ENCODE results near the gene FOXO6. TPM values are rescaled to one million over a fixed set of nuclear protein-coding genes. Genes with fewer than 3 reads are reported as not detected.

The FOXO6 gene
- total RNA-seq, 5 donors from 2014 or later (not counting 1 experiment from before 2014, with no cell fraction given), result 0.13 to 0.70 (median 0.63) TPM; not detected in 2

DNA sequence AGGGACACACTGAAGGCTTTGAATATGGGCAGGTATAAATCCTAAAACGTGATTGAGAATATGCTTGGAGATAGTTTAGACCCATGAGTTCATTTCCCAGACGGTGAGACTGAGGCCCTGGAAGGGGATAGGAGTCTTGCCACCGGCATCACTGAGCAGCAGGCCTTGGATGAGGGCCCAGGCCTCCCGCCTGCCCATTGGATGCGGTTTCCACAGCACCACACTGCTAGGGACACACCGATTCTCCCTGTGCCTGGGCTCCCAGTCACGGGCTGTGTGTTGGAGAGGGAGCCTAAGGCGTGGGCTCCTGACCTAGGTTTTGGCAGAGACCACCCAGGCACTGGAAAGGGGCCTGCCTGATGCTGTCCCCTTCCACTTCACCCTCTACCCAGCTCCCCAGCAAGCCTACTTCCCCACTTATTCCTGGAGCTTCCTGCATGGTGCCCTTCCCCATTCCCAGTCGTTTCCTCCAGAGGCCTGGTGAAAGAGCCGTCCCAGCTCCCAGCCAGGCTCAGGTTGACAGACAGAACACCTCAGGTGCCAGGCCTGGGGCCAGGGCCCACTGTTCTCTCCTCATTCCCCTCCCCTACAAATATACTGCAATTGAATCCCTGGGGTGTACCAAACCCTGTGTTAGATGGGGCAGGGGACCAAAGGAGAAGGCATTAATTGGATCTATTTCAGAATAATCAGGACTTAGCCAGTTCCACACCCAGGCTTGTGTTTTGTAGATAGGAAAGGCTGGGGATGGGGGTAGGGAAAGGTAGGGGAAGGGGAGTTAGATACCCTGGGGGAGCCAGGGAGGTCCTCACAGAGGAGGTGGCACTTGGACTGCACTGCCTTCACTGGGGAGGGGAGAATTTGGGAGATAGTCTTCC, 3.4 kb downstream of the FOXO6 start:
- Mint-ChIP-seq H3K9me3 (no peaks in the 10 kb centered on the region), H3K4me3 (peak overlapping the region in 2 of 3 donors; percentile 14 to 69), H3K27me3 (peaks cover 10 to 44% of the 10 kb centered on the region in 2 donors), H3K27ac (peak overlapping the region in 1 of 2 donors; percentile 3), H3K4me1 (peaks cover 20 to 42% (median 32%) of the 10 kb centered on the region in 3 donors), H3K36me3 (no peaks in the 10 kb centered on the region)
- H3K4me1 ChIP-seq (ENCODE audit: control insufficient read depth in 1 of 2, extremely low read depth in 1 of 2, insufficient read depth in 2 of 2, low read length in 2 of 2), result peaks cover 5 to 44% of the 10 kb centered on the region in 2 experiments
- CTCF ChIA-PET, result no interaction called here
- peaks cover 0 to 78% of the 10 kb centered on the region in 2 experiments for H3K27me3 ChIP-seq (replicated peaks in 1 of 2; ENCODE audit: control insufficient read depth in 2 of 2, extremely low read depth in 1 of 2, insufficient read depth in 2 of 2, low read length in 1 of 2)
- no peak for DNase-seq
- no peak for ATAC-seq (replicated peaks in 1 of 4)
- no peak overlapping the region for H3K4me3 ChIP-seq (ENCODE audit: control insufficient read depth in 1 of 2, extremely low read depth in 1 of 2, low read length in 1 of 2)
- no peaks in the 10 kb centered on the region for H3K9me3 ChIP-seq
- 85% methylated on average over 6 of the region's 10 CpGs for WGBS (ENCODE audit: insufficient coverage)
- no peak overlapping the region for H3K27ac ChIP-seq (ENCODE audit: low read length)
- POLR2A ChIA-PET, result no interaction called here
- H3K36me3 ChIP-seq (ENCODE audit: control insufficient read depth in 2 of 2, extremely low read depth in 1 of 2, insufficient read depth in 1 of 2, low read length in 1 of 2), result no peaks in the 10 kb centered on the region

DNA sequence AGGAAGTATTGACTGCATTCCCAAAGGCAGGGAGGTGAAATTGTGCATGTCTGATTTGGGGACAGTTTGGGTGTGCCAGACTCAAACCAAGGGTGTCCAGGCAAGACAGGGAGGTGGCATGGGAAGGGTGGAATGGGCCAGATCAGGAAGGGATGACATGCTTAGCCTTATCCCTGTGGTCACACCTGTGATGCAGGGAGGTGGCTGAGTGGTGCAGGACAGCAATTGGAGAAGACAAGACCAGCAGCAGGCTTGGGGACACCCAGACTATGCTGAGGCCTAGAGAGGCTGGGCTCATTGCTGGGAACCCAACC, 4.0 kb downstream of the FOXO6 start:
- H3K27me3 ChIP-seq (replicated peaks in 1 of 2; ENCODE audit: control insufficient read depth in 2 of 2, extremely low read depth in 1 of 2, insufficient read depth in 2 of 2, low read length in 1 of 2), result peaks cover 0 to 74% of the 10 kb centered on the region in 2 experiments
- Mint-ChIP-seq H3K4me3 (peak overlapping the region; percentile 1 to 69 (median 14)), H3K4me1 (peaks cover 19 to 38% (median 32%) of the 10 kb centered on the region in 3 donors), H3K36me3 (no peaks in the 10 kb centered on the region), H3K27ac (peak overlapping the region in 1 of 2 donors; percentile 3), H3K27me3 (peaks cover 10 to 45% of the 10 kb centered on the region in 2 donors), H3K9me3 (no peaks in the 10 kb centered on the region)
- no peak overlapping the region for H3K4me3 ChIP-seq (ENCODE audit: control insufficient read depth in 1 of 2, extremely low read depth in 1 of 2, low read length in 1 of 2)
- no peak for DNase-seq
- ChIA-PET CTCF (no interaction called here), POLR2A (no interaction called here)
- H3K36me3 ChIP-seq (ENCODE audit: control insufficient read depth in 2 of 2, extremely low read depth in 1 of 2, insufficient read depth in 1 of 2, low read length in 1 of 2), result no peaks in the 10 kb centered on the region
- no peak overlapping the region for H3K27ac ChIP-seq (ENCODE audit: low read length)
- ATAC-seq (replicated peaks in 1 of 4), result no peak
- H3K9me3 ChIP-seq, result no peaks in the 10 kb centered on the region
- peaks cover 5 to 40% of the 10 kb centered on the region in 2 experiments for H3K4me1 ChIP-seq (ENCODE audit: control insufficient read depth in 1 of 2, extremely low read depth in 1 of 2, insufficient read depth in 2 of 2, low read length in 2 of 2)

DNA sequence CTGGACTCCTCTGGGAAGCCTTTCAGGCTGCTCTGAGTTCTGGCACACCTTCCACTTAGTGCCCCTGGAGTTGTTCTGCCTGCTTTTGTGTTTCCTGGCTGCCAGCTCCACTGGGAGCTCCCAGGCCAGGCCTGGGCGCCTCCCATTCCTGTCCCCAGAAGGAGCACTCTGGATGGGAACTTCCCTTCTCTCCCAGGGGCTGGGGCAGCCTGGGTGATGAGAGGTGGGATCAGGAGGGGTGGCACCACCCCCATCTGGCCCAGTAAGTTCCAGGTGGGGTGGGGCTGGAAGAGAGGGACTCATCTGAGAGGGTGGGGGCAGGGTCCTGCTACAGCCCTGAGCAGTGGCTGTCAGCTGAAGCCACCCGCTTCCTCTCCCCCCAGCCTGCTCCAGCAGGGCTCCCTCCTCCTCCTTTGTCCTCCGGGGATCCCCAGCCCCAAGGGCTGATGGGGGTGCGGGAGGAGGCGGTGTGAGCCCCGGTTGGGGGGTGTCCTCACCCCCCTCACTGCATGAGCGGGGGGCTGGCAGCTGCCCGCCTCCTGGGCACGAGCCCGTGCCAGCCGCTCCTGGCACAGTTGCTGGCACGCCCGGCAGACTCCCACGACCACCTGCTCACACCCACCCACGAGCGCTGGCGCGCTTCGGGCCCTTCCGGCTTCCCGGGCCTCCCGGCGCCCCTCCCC, 4.7 kb downstream of the FOXO6 start:
- Histone ChIP-seq H3K27ac (ENCODE audit: low read length) (no peak overlapping the region), H3K9me3 (no peaks in the 10 kb centered on the region), H3K4me1 (ENCODE audit: control insufficient read depth in 1 of 2, extremely low read depth in 1 of 2, insufficient read depth in 2 of 2, low read length in 2 of 2) (peaks cover 2 to 33% of the 10 kb centered on the region in 2 experiments), H3K36me3 (ENCODE audit: control insufficient read depth in 2 of 2, extremely low read depth in 1 of 2, insufficient read depth in 1 of 2, low read length in 1 of 2) (no peaks in the 10 kb centered on the region), H3K4me3 (ENCODE audit: control insufficient read depth in 1 of 2, extremely low read depth in 1 of 2, low read length in 1 of 2) (peak overlapping the region; percentile 26 to 40), H3K27me3 (replicated peaks in 1 of 2; ENCODE audit: control insufficient read depth in 2 of 2, extremely low read depth in 1 of 2, insufficient read depth in 2 of 2, low read length in 1 of 2) (peaks cover 0 to 79% of the 10 kb centered on the region in 2 experiments)
- H3K36me3 Mint-ChIP-seq, result no peaks in the 10 kb centered on the region
- ATAC-seq (replicated peaks in 1 of 4) (peak in 2 of 4 experiments; percentile 2 to 41), DNase-seq (peak in 17 of 35 experiments; percentile 10 to 67 (median 34))
- POLR2A ChIA-PET, result no interaction called here
- CTCF ChIA-PET, result no interaction called here
- no peaks in the 10 kb centered on the region for H3K9me3 Mint-ChIP-seq
- H3K4me1 Mint-ChIP-seq, result peaks cover 14 to 32% (median 32%) of the 10 kb centered on the region in 3 donors
- H3K27ac Mint-ChIP-seq, result no peak overlapping the region
- WGBS (ENCODE audit: insufficient coverage), result 5% methylated on average over 10 of the region's 23 CpGs
- H3K27me3 Mint-ChIP-seq, result peaks cover 10 to 49% of the 10 kb centered on the region in 2 donors
- peak overlapping the region; percentile 6 to 71 (median 21) for H3K4me3 Mint-ChIP-seq

DNA sequence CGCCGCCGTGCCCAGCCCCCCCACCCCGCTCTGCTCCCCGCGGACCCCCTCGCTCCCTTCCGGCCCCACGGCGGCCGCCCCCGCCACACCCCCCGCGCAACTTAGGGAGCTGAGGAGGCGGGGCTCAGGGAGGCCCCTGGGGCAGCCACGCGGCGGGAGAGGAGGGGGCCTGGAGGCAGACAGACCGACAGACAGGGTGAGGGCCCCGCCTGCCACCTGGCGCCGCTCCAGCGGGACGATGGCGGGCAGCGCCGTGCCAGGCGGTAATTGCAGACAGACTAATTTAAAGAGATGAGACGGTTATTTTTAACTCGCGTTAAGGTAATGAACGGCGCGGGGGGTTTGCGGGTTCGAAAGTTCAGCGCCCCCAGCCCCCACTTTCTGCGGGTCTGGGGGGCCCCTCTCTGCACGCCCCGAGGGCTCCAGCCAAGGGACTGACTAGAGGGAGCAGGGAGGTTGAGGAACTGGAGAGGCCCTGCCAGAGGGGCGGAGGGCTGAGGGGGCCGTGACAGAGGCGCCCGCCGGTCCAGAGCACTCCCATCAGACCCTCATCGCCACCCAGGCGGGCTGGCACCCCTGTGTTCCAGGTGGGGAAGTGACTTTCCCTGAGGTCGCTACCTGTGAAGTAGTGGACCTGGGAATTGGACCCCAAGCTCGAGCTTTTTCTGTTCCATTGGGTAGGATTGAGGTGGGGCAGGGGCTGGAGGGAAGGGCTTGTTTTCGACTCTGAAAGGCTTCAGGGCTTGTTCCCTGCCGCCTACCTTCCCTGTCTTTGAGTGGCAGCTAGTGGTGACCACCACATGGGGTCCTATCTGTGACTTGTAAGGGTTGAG, 5.4 kb downstream of the FOXO6 start:
- Mint-ChIP-seq H3K36me3 (no peaks in the 10 kb centered on the region), H3K27ac (no peak overlapping the region), H3K4me1 (peaks cover 14 to 32% (median 32%) of the 10 kb centered on the region in 3 donors), H3K9me3 (no peaks in the 10 kb centered on the region), H3K27me3 (peaks cover 10 to 53% of the 10 kb centered on the region in 2 donors), H3K4me3 (peak overlapping the region; percentile 57 to 71 (median 61))
- H3K9me3 ChIP-seq, result no peaks in the 10 kb centered on the region
- H3K27me3 ChIP-seq (replicated peaks in 1 of 2; ENCODE audit: control insufficient read depth in 2 of 2, extremely low read depth in 1 of 2, insufficient read depth in 2 of 2, low read length in 1 of 2), result peaks cover 0 to 87% of the 10 kb centered on the region in 2 experiments
- POLR2A ChIA-PET, result no interaction called here
- H3K4me3 ChIP-seq (ENCODE audit: control insufficient read depth in 1 of 2, extremely low read depth in 1 of 2, low read length in 1 of 2), result peak overlapping the region; percentile 21 to 68
- 7% methylated on average over 30 of the region's 51 CpGs for WGBS (ENCODE audit: insufficient coverage)
- no peaks in the 10 kb centered on the region for H3K36me3 ChIP-seq (ENCODE audit: control insufficient read depth in 2 of 2, extremely low read depth in 1 of 2, insufficient read depth in 1 of 2, low read length in 1 of 2)
- CTCF ChIA-PET, result no interaction called here
- H3K4me1 ChIP-seq (ENCODE audit: control insufficient read depth in 1 of 2, extremely low read depth in 1 of 2, insufficient read depth in 2 of 2, low read length in 2 of 2), result peaks cover 2 to 33% of the 10 kb centered on the region in 2 experiments
- DNase-seq (peak in 27 of 35 experiments; percentile 9 to 67 (median 35)), ATAC-seq (replicated peaks in 1 of 4) (peak; percentile 36 to 61 (median 44))
- no peak overlapping the region for H3K27ac ChIP-seq (ENCODE audit: low read length)

DNA sequence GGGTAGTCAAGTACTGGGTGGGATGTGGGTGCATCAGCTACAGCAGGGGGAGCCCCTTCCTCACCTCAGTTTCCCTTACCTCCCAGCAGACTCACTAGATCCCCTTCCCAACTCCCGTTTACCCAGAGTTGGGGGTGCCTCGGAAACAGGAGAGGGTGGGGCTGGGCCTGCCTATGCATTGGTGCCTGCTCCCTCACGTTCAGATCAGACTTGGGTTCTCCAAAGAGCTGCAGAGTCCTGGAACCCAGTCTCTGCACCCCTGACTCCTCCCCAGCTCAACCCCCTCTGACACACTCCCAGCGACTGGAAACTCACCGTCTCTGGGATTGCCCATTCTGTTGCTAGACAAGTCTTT, 6.0 kb downstream of the FOXO6 start:
- Histone ChIP-seq H3K4me1 (ENCODE audit: control insufficient read depth in 1 of 2, extremely low read depth in 1 of 2, insufficient read depth in 2 of 2, low read length in 2 of 2) (peaks cover 2 to 30% of the 10 kb centered on the region in 2 experiments), H3K9me3 (no peaks in the 10 kb centered on the region), H3K27ac (ENCODE audit: low read length) (no peak overlapping the region), H3K27me3 (replicated peaks in 1 of 2; ENCODE audit: control insufficient read depth in 2 of 2, extremely low read depth in 1 of 2, insufficient read depth in 2 of 2, low read length in 1 of 2) (peaks cover 0 to 90% of the 10 kb centered on the region in 2 experiments), H3K36me3 (ENCODE audit: control insufficient read depth in 2 of 2, extremely low read depth in 1 of 2, insufficient read depth in 1 of 2, low read length in 1 of 2) (no peaks in the 10 kb centered on the region), H3K4me3 (ENCODE audit: control insufficient read depth in 1 of 2, extremely low read depth in 1 of 2, low read length in 1 of 2) (no peak overlapping the region)
- Mint-ChIP-seq H3K4me3 (peak overlapping the region; percentile 29 to 71 (median 47)), H3K36me3 (no peaks in the 10 kb centered on the region), H3K27ac (peak overlapping the region; percentile 27 to 39), H3K9me3 (no peaks in the 10 kb centered on the region), H3K4me1 (peaks cover 14 to 30% (median 30%) of the 10 kb centered on the region in 3 donors), H3K27me3 (peaks cover 10 to 57% of the 10 kb centered on the region in 2 donors)
- CTCF ChIA-PET, result no interaction called here
- no peak for ATAC-seq (replicated peaks in 1 of 4)
- WGBS (ENCODE audit: insufficient coverage), result 79% methylated on average over 2 of the region's 5 CpGs
- no peak for DNase-seq
- POLR2A ChIA-PET, result no interaction called here

DNA sequence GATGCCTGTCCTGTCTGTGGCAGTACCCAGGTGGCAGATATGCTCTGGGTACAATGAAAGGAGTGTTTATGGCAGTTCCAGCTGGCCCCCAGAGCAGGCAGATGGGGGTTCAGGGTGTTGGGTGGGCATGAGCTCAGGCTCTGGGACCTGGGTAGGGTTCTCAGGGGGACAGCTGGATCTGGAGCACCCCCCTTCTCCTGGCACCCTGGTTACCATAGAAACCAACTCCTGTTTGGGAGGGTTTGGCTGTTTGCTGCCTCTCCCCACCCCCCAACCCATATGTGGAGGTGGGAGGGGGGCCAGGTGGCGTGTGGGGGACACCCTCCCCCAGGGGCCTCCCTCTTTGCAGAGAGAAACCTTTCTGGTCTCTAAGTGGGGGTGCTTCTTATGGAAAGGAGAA, 7.1 kb downstream of the FOXO6 start:
- H3K36me3 Mint-ChIP-seq, result no peaks in the 10 kb centered on the region
- POLR2A ChIA-PET, result no interaction called here
- no peak overlapping the region for H3K27ac Mint-ChIP-seq
- DNase-seq, result no peak
- no CpG with 5 or more reads among the region's 1 CpG for WGBS (ENCODE audit: insufficient coverage)
- H3K9me3 Mint-ChIP-seq, result no peaks in the 10 kb centered on the region
- Histone ChIP-seq H3K27ac (ENCODE audit: low read length) (no peak overlapping the region), H3K4me3 (ENCODE audit: control insufficient read depth in 1 of 2, extremely low read depth in 1 of 2, low read length in 1 of 2) (no peak overlapping the region), H3K27me3 (replicated peaks in 1 of 2; ENCODE audit: control insufficient read depth in 2 of 2, extremely low read depth in 1 of 2, insufficient read depth in 2 of 2, low read length in 1 of 2) (peaks cover 0 to 89% of the 10 kb centered on the region in 2 experiments), H3K9me3 (no peaks in the 10 kb centered on the region), H3K4me1 (ENCODE audit: control insufficient read depth in 1 of 2, extremely low read depth in 1 of 2, insufficient read depth in 2 of 2, low read length in 2 of 2) (peaks cover 2 to 20% of the 10 kb centered on the region in 2 experiments), H3K36me3 (ENCODE audit: control insufficient read depth in 2 of 2, extremely low read depth in 1 of 2, insufficient read depth in 1 of 2, low read length in 1 of 2) (no peaks in the 10 kb centered on the region)
- no peak for ATAC-seq (replicated peaks in 1 of 4)
- H3K4me1 Mint-ChIP-seq, result peaks cover 8 to 23% (median 22%) of the 10 kb centered on the region in 3 donors
- H3K4me3 Mint-ChIP-seq, result no peak overlapping the region
- CTCF ChIA-PET, result no interaction called here
- H3K27me3 Mint-ChIP-seq, result peaks cover 8 to 58% of the 10 kb centered on the region in 2 donors
